HG03571 (cell line): Measurements from ENCODE around the gene TRAK1.

ENCODE experiments used
- ATAC-seq: cut with Tn5 transposase; IDR thresholded peaks from one replicate; pipeline ENCODE4 v1.9.1; 2021; ENCODE audit not compliant: unreplicated experiment

TRAK1 gene

GRCh38 chr3:42149532-42149931 is 58.4 kb downstream of the TRAK1 start:
- no peak for ATAC-seq

DNA sequence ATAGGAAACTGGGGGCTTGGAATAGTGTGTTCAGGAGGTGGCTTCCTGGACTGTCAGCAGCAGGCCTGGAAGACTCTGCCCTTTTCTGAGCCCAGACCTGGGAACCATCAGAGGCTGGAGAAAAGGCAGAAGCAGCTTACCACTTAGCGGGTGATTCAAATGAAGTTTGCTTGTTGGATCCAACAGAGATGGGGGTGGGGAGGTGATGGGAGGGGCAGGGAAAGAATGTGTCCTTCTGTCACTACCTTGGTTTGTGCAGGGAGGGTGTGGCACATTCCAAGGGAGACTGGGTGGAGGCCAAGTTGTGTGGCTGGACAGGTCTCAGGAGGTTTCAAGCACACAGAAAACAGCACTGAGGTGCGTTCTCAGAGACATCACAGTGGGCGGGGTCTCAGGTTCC is 58.8 kb downstream of the TRAK1 start:
- no peak for ATAC-seq

- ATAC-seq, result no peak
Measured at GRCh38 chr3:42151596-42152168, 60.5 kb downstream of the TRAK1 start.

GRCh38 chr3:42152193-42152592 is 61.0 kb downstream of the TRAK1 start:
- no peak for ATAC-seq

GRCh38 chr3:42153039-42153438 is 61.9 kb downstream of the TRAK1 start:
- no peak for ATAC-seq

DNA sequence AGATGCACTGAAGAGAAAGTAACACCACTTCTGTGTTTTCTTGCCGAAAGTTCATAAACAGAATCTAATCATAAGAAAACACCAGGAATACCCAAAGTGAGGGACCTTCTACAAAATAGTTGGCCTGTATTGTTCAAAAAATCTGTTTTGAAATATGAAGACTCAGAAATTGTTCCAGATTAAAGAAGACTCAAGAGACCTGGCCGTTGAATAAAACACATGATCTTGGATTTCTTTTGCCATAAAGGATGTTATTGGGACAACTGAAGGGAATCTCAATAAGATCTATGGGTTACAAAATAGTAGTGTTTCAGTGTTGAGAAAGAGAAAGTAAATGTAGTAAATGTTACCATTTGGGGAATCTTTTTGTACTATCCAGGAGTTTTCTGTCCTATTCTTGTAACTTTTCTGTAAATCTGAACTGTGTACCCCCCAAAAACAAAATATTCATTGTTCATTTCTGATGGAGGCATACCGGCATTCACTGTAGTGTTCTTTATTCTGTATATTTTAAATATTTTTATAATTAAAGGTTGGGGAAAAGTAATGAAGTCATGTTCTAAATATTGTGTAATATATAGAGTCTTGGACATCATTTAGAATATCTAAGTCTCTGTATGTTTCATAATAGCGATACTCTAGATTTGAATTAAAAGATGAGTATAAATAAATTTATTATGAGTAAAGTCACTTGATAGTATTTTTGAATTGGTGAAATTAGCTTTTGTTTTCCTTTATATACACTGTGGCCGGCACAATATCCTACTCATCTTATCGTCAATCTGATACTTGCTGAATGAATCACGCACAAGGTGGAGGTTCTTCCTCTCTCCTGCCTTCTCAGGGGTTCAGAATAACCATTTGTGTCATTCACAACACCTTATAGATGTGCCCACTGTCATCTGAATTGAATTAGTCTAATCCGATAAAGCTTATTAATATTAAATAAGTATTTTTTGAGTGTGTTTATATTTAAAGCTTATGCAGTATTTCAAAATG is 66.7 kb downstream of the TRAK1 start:
- ATAC-seq, result no peak

DNA sequence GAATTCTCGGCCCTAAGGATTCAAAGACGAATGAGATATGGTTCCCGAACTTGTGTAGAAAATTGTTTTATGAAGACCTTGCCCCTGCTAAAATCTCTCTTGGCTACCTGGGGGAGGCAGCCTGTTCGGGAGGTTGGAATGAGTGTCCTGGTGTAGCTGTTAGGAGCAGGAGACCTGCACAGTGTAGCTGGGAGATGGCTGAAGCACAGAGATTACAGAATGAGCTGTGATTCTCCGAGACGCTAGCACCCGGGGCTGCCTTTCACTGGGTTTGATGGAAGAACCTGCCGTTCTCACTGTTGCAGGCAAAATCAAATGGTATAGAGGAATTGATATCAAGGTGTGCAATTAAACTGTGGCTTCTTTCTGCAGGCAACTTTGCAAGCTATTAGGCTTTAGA is 68.0 kb downstream of the TRAK1 start:
- no peak for ATAC-seq

- ATAC-seq, result peak; percentile 86
Measured at GRCh38 chr3:42159706-42160472, 68.7 kb downstream of the TRAK1 start.

DNA sequence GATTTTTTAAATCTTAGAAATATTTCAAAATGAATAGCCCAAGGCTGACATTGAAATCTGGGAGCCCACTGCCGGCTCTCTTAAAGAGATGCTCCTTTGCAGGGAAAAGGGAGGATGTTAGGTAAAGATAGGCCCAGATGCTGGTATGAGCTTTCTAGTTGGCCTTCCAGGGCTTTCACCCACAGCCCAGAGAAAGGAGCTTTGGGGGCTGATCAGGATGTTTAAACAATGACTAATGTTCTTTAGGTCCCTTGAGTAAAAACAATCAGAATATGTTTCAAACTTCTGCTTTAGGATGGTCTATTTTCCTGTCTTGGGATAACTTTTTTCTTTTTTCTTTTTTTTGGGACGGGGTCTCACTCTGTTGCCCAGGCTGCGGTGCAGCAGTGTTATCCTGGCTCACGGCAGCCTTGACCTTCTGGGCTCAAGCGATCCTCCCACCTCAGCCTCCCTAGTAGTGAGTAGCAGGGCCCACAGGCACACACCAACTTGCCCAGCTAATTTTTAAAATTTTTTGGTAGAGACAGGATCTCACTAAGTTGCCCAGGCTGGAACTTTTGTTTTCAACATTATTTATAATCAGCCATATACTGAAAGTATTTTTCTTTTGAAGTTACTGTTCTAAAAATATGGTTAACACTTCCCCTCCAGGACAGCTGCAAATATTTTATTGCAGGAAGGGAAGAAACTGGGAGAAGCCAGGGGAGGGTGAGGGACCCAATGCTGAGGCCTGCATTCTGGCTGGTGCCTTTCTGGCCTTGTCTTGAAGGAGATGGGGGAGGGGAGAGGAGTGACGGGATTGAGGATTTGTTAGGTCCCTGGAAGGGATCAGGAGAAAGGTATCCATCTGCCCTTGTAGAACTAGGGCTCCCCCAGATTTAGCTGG is 70.1 kb downstream of the TRAK1 start:
- no peak for ATAC-seq

- ATAC-seq, result no peak
Measured at GRCh38 chr3:42162462-42162861, 71.3 kb downstream of the TRAK1 start.

DNA sequence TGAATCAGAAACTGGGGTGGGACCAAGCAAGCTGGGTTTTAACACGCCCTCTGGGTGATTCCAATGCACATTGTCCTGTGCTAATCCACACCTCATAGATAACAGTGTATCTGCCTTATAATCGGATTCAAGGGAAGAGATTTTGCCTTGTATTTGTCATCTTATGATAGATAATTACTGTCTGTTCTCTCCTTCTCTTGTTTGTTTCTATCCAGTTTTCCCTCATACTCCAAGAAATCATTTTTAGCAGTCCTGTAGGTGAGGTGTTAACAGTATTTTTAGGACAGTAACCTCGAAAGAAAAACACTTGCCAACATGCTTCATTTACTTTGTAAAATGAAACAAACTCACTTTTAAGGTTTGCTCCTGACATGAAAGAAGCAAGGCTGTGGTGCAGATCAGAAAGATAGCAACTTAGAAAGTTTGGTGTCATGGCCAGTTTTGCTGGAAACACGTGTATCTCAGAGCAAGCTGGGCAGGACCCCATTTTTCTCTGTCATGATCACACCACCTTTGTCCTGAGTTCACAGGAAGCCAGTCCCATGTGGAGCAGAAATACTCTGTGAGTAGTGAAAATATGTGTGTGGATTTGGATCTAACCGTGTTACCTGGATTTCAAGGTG is 72.6 kb downstream of the TRAK1 start:
- ATAC-seq, result no peak

- ATAC-seq, result no peak
Measured at GRCh38 chr3:42164656-42165055, 73.5 kb downstream of the TRAK1 start.

- no peak for ATAC-seq
Measured at GRCh38 chr3:42165211-42165610, 74.1 kb downstream of the TRAK1 start.

GRCh38 chr3:42166214-42166613 is 75.1 kb downstream of the TRAK1 start:
- ATAC-seq, result no peak

GRCh38 chr3:42166662-42167300 is 75.6 kb downstream of the TRAK1 start:
- no peak for ATAC-seq

DNA sequence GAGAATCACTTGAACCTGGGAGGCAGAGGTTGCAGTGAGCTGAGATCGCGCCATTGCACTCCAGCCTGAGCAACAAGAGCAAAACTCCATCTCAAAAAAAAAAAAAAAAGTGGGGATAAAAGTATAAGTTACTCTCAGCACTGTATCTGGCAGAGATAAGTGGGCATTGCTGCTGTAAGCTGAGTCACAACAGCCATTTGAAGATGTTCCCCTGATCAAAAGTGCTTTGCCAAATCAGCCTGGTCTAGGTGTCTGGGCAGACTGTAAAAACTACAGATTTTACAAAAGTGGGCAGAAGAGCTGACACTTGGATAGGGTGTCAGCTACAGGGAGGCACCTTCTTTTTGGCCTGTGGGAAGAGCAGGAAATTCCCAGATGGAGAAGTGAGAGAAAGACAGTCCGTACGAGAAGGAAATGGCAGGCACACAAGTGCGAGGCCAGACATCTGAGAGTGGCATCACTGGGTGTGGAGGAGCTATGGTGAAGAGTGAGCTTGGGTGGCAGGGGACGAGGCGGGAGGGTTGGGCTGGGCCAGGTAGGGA is 78.5 kb downstream of the TRAK1 start:
- no peak for ATAC-seq

DNA sequence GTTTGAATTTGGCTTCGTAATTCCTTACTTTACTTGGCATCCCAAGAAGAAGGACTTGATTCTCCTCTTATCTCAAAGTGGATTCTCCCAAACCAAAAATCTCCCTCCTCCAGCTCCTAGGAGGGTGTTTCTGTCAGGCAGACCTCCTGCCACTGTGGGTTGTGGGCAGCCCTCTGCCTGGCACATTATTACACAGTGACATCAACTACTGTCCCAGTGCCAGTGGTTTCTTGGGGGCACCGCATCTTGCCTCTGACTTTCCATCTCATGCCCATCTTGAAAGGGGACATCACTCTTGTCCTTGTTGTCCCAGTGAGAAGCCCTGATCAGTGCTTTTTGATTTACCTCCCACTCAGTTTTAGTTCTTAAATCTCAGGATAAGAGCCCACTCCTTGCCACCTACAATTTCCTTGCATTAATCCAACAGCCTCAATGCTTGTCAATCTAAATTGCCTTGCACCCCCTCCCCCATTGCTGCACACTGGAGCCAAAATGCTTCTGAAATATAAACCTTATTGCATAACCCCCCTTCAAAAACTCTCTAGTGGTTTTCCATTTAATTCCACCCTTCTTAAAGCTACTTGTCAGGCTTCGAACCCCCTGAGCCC is 81.0 kb downstream of the TRAK1 start:
- no peak for ATAC-seq

DNA sequence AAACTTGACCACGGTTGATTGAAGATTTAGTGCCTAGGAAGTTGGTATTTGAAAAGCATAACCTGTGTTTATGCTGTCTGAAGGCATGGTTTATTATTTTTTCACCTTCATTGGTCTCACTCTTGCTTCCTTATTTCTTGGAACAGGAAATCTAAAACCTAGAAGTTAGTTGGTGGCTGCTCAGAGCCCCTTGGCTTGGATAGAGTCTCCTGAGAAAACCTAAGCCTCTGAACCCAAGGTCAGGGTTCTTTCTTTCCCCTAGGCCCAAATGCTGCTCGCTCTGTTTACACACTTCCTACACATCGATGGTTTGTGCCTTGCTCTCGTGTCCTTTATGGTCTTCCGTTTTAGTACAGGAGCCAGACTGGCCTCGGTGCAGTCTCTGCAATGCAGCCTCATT is 82.2 kb downstream of the TRAK1 start:
- no peak for ATAC-seq
